Subcutaneous adipose tissue (tissue), 4 donors: ENCODE data around the gene MADD. TPM values are rescaled to one million over a fixed set of nuclear protein-coding genes. Genes with fewer than 3 reads are reported as not detected.

Source experiments
- total RNA-seq, 4 donors: library from RNA; depleted of rRNA; stranded (reverse); fragments of >200 nt; gene quantifications; one replicate each; pipeline ENCODE4 v1.1.0, GENCODE V29; 2016
- TF ChIP-seq, protein P1 (sequence below): fragments of 450-650 bp; IDR thresholded peaks from one replicate; pipeline ENCODE4 v1.5.1; 2016; ENCODE audit warnings: low read depth, mild to moderate bottlenecking, control low read depth, antibody characterized with exemption, moderate library complexity

The MADD gene
- total RNA-seq, 4 donors from 2014 or later = 21.0 to 52.2 (median 44.6) TPM

DNA sequence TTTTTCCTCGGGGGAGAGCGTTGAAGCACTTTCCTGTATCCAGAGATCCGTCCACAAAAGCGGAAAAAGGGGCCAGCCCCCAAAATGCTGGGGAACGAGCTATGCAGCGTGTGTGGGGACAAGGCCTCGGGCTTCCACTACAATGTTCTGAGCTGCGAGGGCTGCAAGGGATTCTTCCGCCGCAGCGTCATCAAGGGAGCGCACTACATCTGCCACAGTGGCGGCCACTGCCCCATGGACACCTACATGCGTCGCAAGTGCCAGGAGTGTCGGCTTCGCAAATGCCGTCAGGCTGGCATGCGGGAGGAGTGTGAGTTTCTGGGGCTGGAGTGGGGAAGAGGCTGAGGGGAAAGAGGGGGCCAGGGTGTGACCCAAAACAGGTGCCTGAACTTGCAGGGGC, 9.6 kb upstream of the MADD start:
- TF ChIP-seq, protein P1, sequence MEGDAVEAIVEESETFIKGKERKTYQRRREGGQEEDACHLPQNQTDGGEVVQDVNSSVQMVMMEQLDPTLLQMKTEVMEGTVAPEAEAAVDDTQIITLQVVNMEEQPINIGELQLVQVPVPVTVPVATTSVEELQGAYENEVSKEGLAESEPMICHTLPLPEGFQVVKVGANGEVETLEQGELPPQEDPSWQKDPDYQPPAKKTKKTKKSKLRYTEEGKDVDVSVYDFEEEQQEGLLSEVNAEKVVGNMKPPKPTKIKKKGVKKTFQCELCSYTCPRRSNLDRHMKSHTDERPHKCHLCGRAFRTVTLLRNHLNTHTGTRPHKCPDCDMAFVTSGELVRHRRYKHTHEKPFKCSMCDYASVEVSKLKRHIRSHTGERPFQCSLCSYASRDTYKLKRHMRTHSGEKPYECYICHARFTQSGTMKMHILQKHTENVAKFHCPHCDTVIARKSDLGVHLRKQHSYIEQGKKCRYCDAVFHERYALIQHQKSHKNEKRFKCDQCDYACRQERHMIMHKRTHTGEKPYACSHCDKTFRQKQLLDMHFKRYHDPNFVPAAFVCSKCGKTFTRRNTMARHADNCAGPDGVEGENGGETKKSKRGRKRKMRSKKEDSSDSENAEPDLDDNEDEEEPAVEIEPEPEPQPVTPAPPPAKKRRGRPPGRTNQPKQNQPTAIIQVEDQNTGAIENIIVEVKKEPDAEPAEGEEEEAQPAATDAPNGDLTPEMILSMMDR = no peak

GRCh38 chr11:47261291-47261800, 8.6 kb upstream of the MADD start:
- TF ChIP-seq, protein P1 = no peak

- TF ChIP-seq, protein P1 = no peak
These were observed 5.8 kb upstream of the MADD start for GRCh38 chr11:47264119-47264518.

GRCh38 chr11:47264521-47264920, 5.4 kb upstream of the MADD start:
- TF ChIP-seq, protein P1 = no peak

DNA sequence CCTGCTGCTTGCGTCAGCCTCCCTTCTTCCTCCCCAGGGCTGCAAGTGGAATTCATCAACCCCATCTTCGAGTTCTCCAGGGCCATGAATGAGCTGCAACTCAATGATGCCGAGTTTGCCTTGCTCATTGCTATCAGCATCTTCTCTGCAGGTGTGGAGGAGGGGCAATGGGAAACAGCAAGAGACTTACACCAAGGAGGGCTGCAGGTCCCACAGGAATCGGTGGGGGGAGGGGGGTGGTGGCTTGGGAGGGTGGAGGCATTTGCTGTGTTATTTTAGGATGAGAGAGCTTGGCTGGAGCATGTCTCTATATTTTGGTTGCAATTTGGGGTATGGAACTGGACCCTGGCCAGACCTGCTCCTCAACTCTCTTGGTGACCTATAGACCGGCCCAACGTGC, 2.1 kb upstream of the MADD start:
- TF ChIP-seq, protein P1 = no peak

- TF ChIP-seq, protein P1 = no peak
These were observed 1.4 kb upstream of the MADD start for GRCh38 chr11:47268448-47269001.

DNA sequence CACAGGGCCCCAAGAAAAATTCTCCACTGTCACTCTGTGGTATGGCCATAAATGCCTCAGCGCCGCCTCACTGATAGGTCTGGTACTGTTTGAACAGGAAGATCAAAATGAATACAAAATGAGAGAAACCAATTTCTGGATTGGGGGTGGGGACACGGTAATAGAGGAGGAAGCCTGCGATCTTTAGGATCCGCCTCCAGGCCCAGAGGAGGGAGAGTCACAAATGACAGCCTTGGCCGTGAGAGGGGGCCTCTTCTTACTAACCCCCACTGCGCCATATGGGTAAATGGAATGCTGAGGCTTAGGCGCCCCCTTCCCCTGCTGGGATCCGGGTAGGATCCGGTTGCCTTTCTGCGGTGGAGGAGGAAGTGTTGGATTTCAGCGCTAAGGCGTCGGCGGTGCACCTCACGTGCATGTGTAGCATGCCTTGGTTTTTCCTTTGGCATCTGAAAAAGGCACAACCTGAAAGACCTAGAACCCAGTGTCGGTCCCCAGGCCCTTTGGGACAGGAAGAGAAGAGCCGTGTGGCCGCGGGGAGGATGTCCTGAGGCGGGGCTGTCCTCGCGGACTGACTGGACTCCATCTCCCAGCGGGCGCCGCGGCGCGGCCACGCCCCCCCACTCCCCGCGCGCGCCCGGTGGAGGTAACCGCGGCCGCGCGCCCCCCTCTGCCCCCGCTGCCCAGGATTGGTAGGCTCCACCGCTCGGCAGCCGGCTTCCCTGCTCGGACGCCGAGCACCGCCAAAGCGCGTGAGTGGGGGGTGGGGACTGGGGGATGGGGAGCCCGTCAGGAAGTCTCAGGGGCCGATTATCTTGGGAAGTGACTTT, 718 bp upstream of the MADD start:
- TF ChIP-seq, protein P1 = no peak
